GM13977 (cell line): Measurements from ENCODE around the gene ULK2.
A peak's percentile ranks its signal among the peaks of the same experiment; 100 is the strongest.
"Not testable (repeated sequence)": the region's sequence is repeated elsewhere in the genome, so short reads cannot be mapped to it uniquely, and the experiment has no call there.

Experiments
- DNase-seq: peaks from one replicate; pipeline ENCODE4 v3.0.0; 2012; ENCODE audit warnings: low spot score
- CTCF ChIP-seq: IDR thresholded peaks from 2 replicates; pipeline ENCODE4 v1.5.1; 2012; ENCODE audit warnings: mild to moderate bottlenecking, control low read depth; ENCODE audit not compliant: insufficient read depth; ENCODE audit errors: extremely low read depth, missing control alignments
- in situ Hi-C: fragments of 300-500 bp; cut with MboI; formaldehyde crosslinking; loops from one replicate; pipeline ENCODE4 v1.12.0; 2022; ENCODE audit warnings: low sequenced_read_pairs, low pct_unique_long_range_greater_than_20kb, mixed read lengths, inconsistent platforms; ENCODE audit not compliant: unreplicated experiment

The ULK2 gene

DNA sequence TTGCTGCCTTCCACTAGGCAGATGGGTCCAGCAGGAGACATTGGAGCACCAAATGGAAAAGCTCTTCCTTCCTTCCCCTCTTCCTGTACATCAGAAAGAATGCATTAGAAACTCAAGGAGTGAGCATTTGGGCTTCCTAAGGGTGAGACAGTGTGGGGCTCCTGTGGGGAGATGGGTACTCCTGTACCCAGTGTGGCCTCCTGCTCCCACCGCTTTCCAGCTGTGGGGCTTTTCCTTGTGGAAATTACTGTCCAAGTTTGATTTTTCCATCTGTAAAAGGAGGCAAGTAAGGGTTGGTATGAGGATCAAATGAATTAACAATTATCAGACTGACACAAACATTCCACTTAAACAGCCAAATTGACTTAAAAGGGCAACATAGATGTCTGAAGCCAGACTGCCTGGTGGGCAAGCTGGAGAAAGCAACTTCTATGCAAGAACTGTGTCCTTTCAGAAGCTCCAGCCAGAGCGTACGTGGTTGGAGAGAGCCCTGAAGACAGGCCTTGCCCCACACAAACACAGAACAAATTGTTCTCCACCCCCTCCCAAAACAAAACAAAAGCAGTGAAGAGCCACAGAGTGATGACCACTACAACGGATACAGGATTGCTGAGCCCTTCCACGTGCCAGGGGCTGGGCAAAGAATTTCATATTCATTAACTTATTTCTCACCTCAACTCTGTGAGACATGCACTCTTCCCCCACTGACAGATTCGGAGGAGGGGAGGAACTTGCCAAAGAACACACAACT, 96.6 kb downstream of the ULK2 start:
- TF ChIP-seq CTCF: no peak
- no peak for DNase-seq
- in situ Hi-C loops: loop anchor here (25.0 kb wide), 1 partner anchor 409 kb away; the partner anchor contains the start of gene B9D1

- in situ Hi-C loops: loop anchor here (5.0 to 25.0 kb wide), 2 partner anchors 253 to 408 kb away; partner anchors contain the start of gene B9D1
- DNase-seq: no peak
- no peak for TF ChIP-seq CTCF
Observed at GRCh38 chr17:19769946-19770652, 97.6 kb downstream of the ULK2 start.

GRCh38 chr17:19768046-19768782, 99.5 kb downstream of the ULK2 start:
- TF ChIP-seq CTCF: no peak
- in situ Hi-C loops: loop anchor here (5.0 to 25.0 kb wide), 2 partner anchors 251 to 406 kb away; partner anchors contain the start of gene B9D1
- DNase-seq: peak; percentile 55

DNA sequence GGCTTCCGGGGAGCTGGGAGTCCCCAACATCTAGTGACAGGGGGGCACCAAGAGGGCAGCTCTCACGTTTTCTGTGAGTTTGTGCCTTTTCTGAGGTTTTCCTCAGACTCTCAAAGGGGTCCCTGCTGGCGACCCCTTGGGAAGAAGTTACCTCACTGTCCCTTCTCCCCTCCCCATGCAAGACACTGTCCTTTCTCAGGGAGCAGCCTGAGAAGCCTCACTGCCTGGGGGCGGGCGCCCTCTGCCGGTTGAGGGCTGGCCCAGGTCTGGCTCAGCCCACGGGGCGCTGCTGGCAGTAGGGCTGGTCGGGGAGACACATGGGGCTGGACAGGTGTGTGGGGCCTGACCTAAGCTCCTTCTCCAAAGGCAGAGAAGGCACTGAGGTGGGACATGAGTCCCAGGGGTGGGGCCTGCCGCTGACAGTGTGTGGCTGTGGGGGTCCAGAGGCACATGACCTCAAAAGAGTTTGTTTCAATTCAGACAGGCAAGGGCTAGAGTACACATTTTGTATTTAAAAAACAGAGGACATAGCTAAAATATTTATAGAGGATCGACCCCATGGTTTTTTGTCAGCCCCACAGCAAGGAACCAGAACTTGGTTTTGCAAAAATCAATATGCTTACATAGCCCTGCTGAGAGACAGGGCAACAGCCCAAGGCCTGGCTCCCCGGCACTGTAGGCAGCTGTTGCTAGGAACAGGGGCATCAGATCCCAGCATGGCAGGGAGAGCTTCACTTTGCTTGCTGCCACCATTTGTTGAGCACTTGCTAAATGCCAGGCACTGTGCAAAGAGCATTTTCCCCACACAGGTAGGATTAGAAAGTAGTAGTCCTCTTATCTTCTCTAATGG, 101.1 kb downstream of the ULK2 start:
- peak; percentile 84 for DNase-seq
- peak; percentile 99 for TF ChIP-seq CTCF
- in situ Hi-C loops: loop anchor here (5.0 to 25.0 kb wide), 2 partner anchors 249 to 404 kb away; partner anchors contain the start of gene B9D1

GRCh38 chr17:19766016-19766415, 101.7 kb downstream of the ULK2 start:
- TF ChIP-seq CTCF: no peak
- DNase-seq: no peak
- in situ Hi-C loops: loop anchor here (5.0 to 25.0 kb wide), 2 partner anchors 249 to 404 kb away; partner anchors contain the start of gene B9D1

GRCh38 chr17:19763991-19764390, 103.7 kb downstream of the ULK2 start:
- not testable (repeated sequence) for DNase-seq
- in situ Hi-C loops: loop anchor here (25.0 kb wide), 1 partner anchor 402 kb away; the partner anchor contains the start of gene B9D1
